ENCODE data around the gene ZFX. TPM values are rescaled to one million over a fixed set of nuclear protein-coding genes. Genes with fewer than 3 reads are reported as not detected.

Gene ZFX
- total RNA-seq, 1 experiment from 2014 or later: 66.8 TPM

DNA sequence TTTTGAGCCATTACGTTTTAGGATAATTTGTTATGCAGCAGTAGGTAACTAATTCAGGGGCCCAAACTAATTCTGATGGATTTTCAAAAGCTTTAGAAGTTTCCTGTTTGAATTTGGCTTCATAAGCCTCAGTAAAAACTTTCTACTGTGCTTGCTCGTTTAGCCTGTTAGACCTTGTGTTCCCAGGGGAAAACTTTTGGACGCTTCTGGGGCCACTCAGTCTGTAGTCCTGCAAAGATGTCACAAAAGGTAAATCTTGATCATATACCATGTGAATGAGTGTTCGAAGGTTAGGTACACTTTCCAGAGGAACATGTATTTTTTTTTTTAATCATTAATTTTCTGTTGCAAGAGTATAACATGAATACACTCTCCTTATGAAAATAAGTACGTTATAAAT lies 93.7 kb downstream of the ZFX start:
- H3K4me1 Mint-ChIP-seq: peaks cover 24 to 28% of the 10 kb centered on the region in 2 experiments
- Histone ChIP-seq H3K4me1 (ENCODE audit: insufficient read depth, low read length) (no peaks in the 10 kb centered on the region), H3K56ac (ENCODE audit: insufficient read length, low read depth, low read length) (no peak overlapping the region), H3K27ac (ENCODE audit: insufficient read length, low read depth, low read length) (no peak overlapping the region), H3K9me3 (ENCODE audit: control insufficient read depth, low read depth, low read length) (no peaks in the 10 kb centered on the region), H3K18ac (ENCODE audit: insufficient read length, low read depth, low read length) (no peak overlapping the region), H2BK12ac (ENCODE audit: insufficient read length, low read depth, low read length) (no peak overlapping the region), H3K23me2 (ENCODE audit: insufficient read length, low read depth, low read length, poor library complexity, severe bottlenecking) (no peaks in the 10 kb centered on the region), H4K5ac (ENCODE audit: insufficient read length, low read depth, low read length) (no peak overlapping the region), H4K91ac (ENCODE audit: insufficient read length, low read depth, low read length) (no peak overlapping the region), H2BK20ac (ENCODE audit: low read depth, low read length, poor library complexity, severe bottlenecking) (no peak overlapping the region), H3K79me1 (ENCODE audit: insufficient read depth, low read depth, low read length, poor library complexity, severe bottlenecking) (no peaks in the 10 kb centered on the region), H2AFZ (ENCODE audit: low read length) (no peak overlapping the region), H3T11ph (ENCODE audit: low read length) (no peak overlapping the region), H3K23ac (ENCODE audit: insufficient read length, low read depth, low read length) (no peak overlapping the region), H3K79me2 (ENCODE audit: insufficient read depth, low read length) (no peaks in the 10 kb centered on the region), H3K9ac (ENCODE audit: extremely low read depth, insufficient read length, low read length) (no peak overlapping the region), H3K4me2 (ENCODE audit: insufficient read depth, insufficient read length, low read length) (no peak overlapping the region), H3K27me3 (ENCODE audit: insufficient read depth, low read length) (no peaks in the 10 kb centered on the region), H2BK120ac (ENCODE audit: low read depth, low read length, poor library complexity, severe bottlenecking) (no peak overlapping the region), H2BK5ac (ENCODE audit: insufficient read length, low read length) (no peak overlapping the region), H4K20me1 (ENCODE audit: control insufficient read depth, insufficient read depth, insufficient read length) (no peaks in the 10 kb centered on the region), H2BK15ac (ENCODE audit: low read depth, low read length) (no peak overlapping the region), H3K4ac (ENCODE audit: low read depth, low read length) (no peak overlapping the region), H3K14ac (ENCODE audit: insufficient read depth, low read length) (no peak overlapping the region), H4K8ac (replicated peaks; ENCODE audit: insufficient read length, low read depth, low read length) (no peak overlapping the region), H2AK5ac (ENCODE audit: insufficient read length, low read length) (no peak overlapping the region)
- WGBS (ENCODE audit: extremely low coverage, insufficient read length, low lambda C conversion rate): no CpG with 5 or more reads among the region's 5 CpGs
- DNase-seq: no peak
- no peaks in the 10 kb centered on the region for H3K27me3 Mint-ChIP-seq (ENCODE audit: low read depth)
- no peak overlapping the region; a peak in 1 of 7 replicates for H3K27ac Mint-ChIP-seq
- no peak overlapping the region for H3K4me3 Mint-ChIP-seq
- TF ChIP-seq, protein P1, sequence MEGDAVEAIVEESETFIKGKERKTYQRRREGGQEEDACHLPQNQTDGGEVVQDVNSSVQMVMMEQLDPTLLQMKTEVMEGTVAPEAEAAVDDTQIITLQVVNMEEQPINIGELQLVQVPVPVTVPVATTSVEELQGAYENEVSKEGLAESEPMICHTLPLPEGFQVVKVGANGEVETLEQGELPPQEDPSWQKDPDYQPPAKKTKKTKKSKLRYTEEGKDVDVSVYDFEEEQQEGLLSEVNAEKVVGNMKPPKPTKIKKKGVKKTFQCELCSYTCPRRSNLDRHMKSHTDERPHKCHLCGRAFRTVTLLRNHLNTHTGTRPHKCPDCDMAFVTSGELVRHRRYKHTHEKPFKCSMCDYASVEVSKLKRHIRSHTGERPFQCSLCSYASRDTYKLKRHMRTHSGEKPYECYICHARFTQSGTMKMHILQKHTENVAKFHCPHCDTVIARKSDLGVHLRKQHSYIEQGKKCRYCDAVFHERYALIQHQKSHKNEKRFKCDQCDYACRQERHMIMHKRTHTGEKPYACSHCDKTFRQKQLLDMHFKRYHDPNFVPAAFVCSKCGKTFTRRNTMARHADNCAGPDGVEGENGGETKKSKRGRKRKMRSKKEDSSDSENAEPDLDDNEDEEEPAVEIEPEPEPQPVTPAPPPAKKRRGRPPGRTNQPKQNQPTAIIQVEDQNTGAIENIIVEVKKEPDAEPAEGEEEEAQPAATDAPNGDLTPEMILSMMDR (conservative IDR thresholded peaks at IDR 0.05): no peak
- H3K9me3 Mint-ChIP-seq: no peaks in the 10 kb centered on the region
- no peaks in the 10 kb centered on the region for H3K36me3 Mint-ChIP-seq (ENCODE audit: insufficient read depth in 1 of 3, low read depth in 3 of 3)
